PC-9 (cell line): ENCODE measurements around the gene AADAC. TPM values are rescaled to one million over a fixed set of nuclear protein-coding genes. Genes with fewer than 3 reads are reported as not detected.

Source experiments
- BruUV-seq: library from RNA; stranded (reverse); fragments of 400-500 nt; replicated peaks from 2 replicates; lab custom pipeline; 2021; lab: Mats Ljungman, UMichigan
- CTCF ChIA-PET: fragments of 300-600 bp; sonication (Branson Sonifier 250); formaldehyde crosslinking; loops from one replicate; lab custom pipeline; 2022; ENCODE audit warnings: antibody characterized with exemption; lab: Charles Lee
- POLR2A ChIA-PET: fragments of 300-600 bp; sonication (Branson Sonifier 250); formaldehyde crosslinking; loops from one replicate; lab custom pipeline; 2022; ENCODE audit warnings: antibody characterized with exemption; ENCODE audit not compliant: unreplicated experiment; lab: Charles Lee
- DNase-seq, 2 experiments: peaks; one replicate each; pipeline versions ENCODE4 v3.0.0 to v3.0.0-alpha.2; 2015 to 2022; ENCODE audit warnings: mixed read lengths in 1 of 2
- H2AFZ ChIP-seq: fragments of 200-600 bp; sonication (generic); 2 replicates; pipeline ENCODE4 v1.8.1; 2017; ENCODE audit warnings: antibody characterized with exemption
- H3F3A ChIP-seq: fragments of 200-600 bp; sonication (generic); 2 replicates; pipeline ENCODE4 v1.8.1; 2017; ENCODE audit warnings: antibody characterized with exemption, mild to moderate bottlenecking, low read depth; ENCODE audit not compliant: insufficient read depth
- H3K27ac ChIP-seq: fragments of 200-600 bp; sonication (generic); 2 replicates; pipeline ENCODE4 v1.6.1; 2016; ENCODE audit warnings: mixed run types
- H3K27me3 ChIP-seq: fragments of 200-600 bp; sonication (generic); 2 replicates; pipeline ENCODE4 v1.6.1; 2016; ENCODE audit warnings: low read depth, mixed run types; ENCODE audit not compliant: insufficient read depth
- H3K36me3 ChIP-seq: fragments of 200-600 bp; sonication (generic); 2 replicates; pipeline ENCODE4 v1.6.1; 2016; ENCODE audit warnings: low read depth, mixed run types
- H3K4me1 ChIP-seq: fragments of 200-600 bp; sonication (generic); replicated peaks from 2 replicates; pipeline ENCODE4 v1.6.1; 2016; ENCODE audit warnings: mixed run types; ENCODE audit not compliant: insufficient read depth
- H3K4me2 ChIP-seq: fragments of 200-600 bp; sonication (generic); 2 replicates; pipeline ENCODE4 v1.6.1; 2017; ENCODE audit warnings: mixed run types
- H3K4me3 ChIP-seq: fragments of 200-600 bp; sonication (generic); 2 replicates; pipeline ENCODE4 v1.6.1; 2016; ENCODE audit warnings: mixed run types
- H3K79me2 ChIP-seq: fragments of 200-600 bp; sonication (generic); 2 replicates; pipeline ENCODE4 v1.6.1; 2017; ENCODE audit warnings: low read depth, mixed run types
- H3K9me2 ChIP-seq: fragments of 200-600 bp; sonication (generic); 2 replicates; pipeline ENCODE4 v1.8.1; 2017; ENCODE audit warnings: mild to moderate bottlenecking; ENCODE audit not compliant: insufficient read depth
- H3K9me3 ChIP-seq: fragments of 200-600 bp; sonication (generic); 2 replicates; pipeline ENCODE4 v1.8.1; 2016; ENCODE audit warnings: low read depth; ENCODE audit not compliant: insufficient read depth
- H4K20me1 ChIP-seq: fragments of 200-600 bp; sonication (generic); 2 replicates; pipeline ENCODE4 v1.8.1; 2017; ENCODE audit not compliant: insufficient read depth
- CTCF ChIP-seq: fragments of 200-600 bp; sonication (generic); conservative IDR thresholded peaks from 2 replicates; pipeline ENCODE4 v1.6.1; 2017; ENCODE audit warnings: mixed run types, antibody characterized with exemption, mild to moderate bottlenecking, moderate library complexity
- EZH2 ChIP-seq: fragments of 200-600 bp; sonication (generic); IDR thresholded peaks from 2 replicates; pipeline ENCODE4 v1.8.0; 2017; ENCODE audit warnings: antibody characterized with exemption, low read depth
- intact Hi-C: fragments of 100-400 bp; cut with micrococcal nuclease; formaldehyde crosslinking; loops from one replicate; pipeline ENCODE4 v1.10.0; 2022; ENCODE audit not compliant: unreplicated experiment
- total RNA-seq: library from RNA; stranded (reverse); gene quantifications from 2 replicates; pipeline ENCODE4 v1.2.3, GENCODE V29; 2021

AADAC gene
- total RNA-seq, 1 experiment from 2014 or later = 4.7 TPM

GRCh38 chr3:151866711-151867410 lies 52.9 kb downstream of the AADAC start:
- ChIA-PET POLR2A (interaction anchor here (0.6 kb wide), 1 partner anchor 159 kb away, joined by 27 read pairs; no protein-coding TSS in a partner anchor), CTCF (no interaction called here)
- H3K9me2 ChIP-seq = no peaks in the 10 kb centered on the region; the same call in 1 of the 2 replicates
- no peak overlapping the region for H2AFZ ChIP-seq
- H3K9me3 ChIP-seq = peaks cover 10% of the 10 kb centered on the region
- H3K27me3 ChIP-seq = no peaks in the 10 kb centered on the region
- intact Hi-C loops = no loop called here
- H3K4me1 ChIP-seq = peaks cover 20% of the 10 kb centered on the region
- no peak overlapping the region for H3K4me3 ChIP-seq
- H3K27ac ChIP-seq = no peak overlapping the region
- H3K4me2 ChIP-seq = no peak overlapping the region
- H3F3A ChIP-seq = no peaks in the 10 kb centered on the region
- 0 out of 2 replicates have a peak, but pooled peaks cover 4% of the 10 kb centered on the region for H3K36me3 ChIP-seq
- BruUV-seq = no TSS peak
- DNase-seq = no peak
- no peaks in the 10 kb centered on the region for H3K79me2 ChIP-seq
- no peaks in the 10 kb centered on the region for H4K20me1 ChIP-seq
- TF ChIP-seq EZH2 = no peak
- no peak for TF ChIP-seq CTCF

- intact Hi-C loops = no loop called here
- ChIA-PET POLR2A (interaction anchor here (0.6 to 0.7 kb wide), 2 partner anchors 11 to 160 kb away, joined by 5 to 27 read pairs; no protein-coding TSS in a partner anchor), CTCF (no interaction called here)
- Histone ChIP-seq H3K27me3 (no peaks in the 10 kb centered on the region), H4K20me1 (no peaks in the 10 kb centered on the region), H3K9me3 (peaks cover 10% of the 10 kb centered on the region), H3K4me1 (peaks cover 20% of the 10 kb centered on the region), H3K4me3 (no peak overlapping the region), H3K4me2 (no peak overlapping the region), H3K79me2 (no peaks in the 10 kb centered on the region), H2AFZ (no peak overlapping the region), H3F3A (no peaks in the 10 kb centered on the region), H3K36me3 (0 out of 2 replicates have a peak, but pooled peaks cover 4% of the 10 kb centered on the region), H3K27ac (no peak overlapping the region), H3K9me2 (no peaks in the 10 kb centered on the region; the same call in 1 of the 2 replicates)
- TF ChIP-seq CTCF = no peak
- TF ChIP-seq EZH2 = no peak
- no TSS peak for BruUV-seq
- no peak for DNase-seq
These were observed 53.8 kb downstream of the AADAC start for GRCh38 chr3:151867666-151868065.

GRCh38 chr3:151869181-151869580 lies 55.3 kb downstream of the AADAC start:
- H3K36me3 ChIP-seq = 0 out of 2 replicates have a peak, but pooled peaks cover 4% of the 10 kb centered on the region
- no peaks in the 10 kb centered on the region for H3K27me3 ChIP-seq
- H3F3A ChIP-seq = no peaks in the 10 kb centered on the region
- H3K4me1 ChIP-seq = peaks cover 13% of the 10 kb centered on the region
- H3K79me2 ChIP-seq = no peaks in the 10 kb centered on the region
- no peak for TF ChIP-seq EZH2
- no peak for TF ChIP-seq CTCF
- ChIA-PET POLR2A (no interaction called here), CTCF (no interaction called here)
- H3K9me3 ChIP-seq = peaks cover 4% of the 10 kb centered on the region; the same call in 1 of the 2 replicates
- H3K27ac ChIP-seq = no peak overlapping the region
- H3K4me2 ChIP-seq = no peak overlapping the region
- DNase-seq = no peak
- no peaks in the 10 kb centered on the region for H4K20me1 ChIP-seq
- H2AFZ ChIP-seq = no peak overlapping the region
- H3K9me2 ChIP-seq = no peaks in the 10 kb centered on the region; the same call in 1 of the 2 replicates
- intact Hi-C loops = no loop called here
- H3K4me3 ChIP-seq = no peak overlapping the region
- no TSS peak for BruUV-seq
